Measurements from ENCODE around the gene MAGI1. TPM values are rescaled to one million over a fixed set of nuclear protein-coding genes. Genes with fewer than 3 reads are reported as not detected.

The MAGI1 gene
- total and polyA plus RNA-seq, 10 donors, result 3.5 to 104 (median 62.3) TPM

DNA sequence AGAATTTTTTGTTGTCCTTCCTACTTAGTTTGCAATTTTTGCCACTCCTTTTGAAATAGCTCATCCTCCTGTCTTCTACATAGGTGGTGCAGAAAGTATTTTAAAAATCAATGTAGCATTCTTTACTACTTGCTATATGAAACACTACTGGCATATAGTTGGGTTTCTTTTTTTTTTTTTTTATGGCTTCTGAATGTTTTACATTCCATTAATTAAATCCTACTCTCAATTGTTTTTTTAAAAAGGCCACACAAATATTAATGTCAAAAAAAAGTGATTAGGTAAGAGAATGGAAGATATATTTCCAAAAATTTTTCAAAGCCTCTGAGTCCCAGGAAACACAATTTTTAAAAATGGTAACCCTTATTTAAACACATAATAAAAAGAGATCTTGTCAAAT, 262.6 kb downstream of the MAGI1 start:
- no peaks in the 10 kb centered on the region for H3K27me3 ChIP-seq (replicated peaks in 1 of 7)
- no peaks in the 10 kb centered on the region for H3K9me3 ChIP-seq
- intact Hi-C loops (cut with DNase I; ENCODE audit: low total_unique reads), result no loop called here
- no peak overlapping the region for H3K4me3 ChIP-seq
- H3K36me3 ChIP-seq, result no peaks in the 10 kb centered on the region
- TF ChIP-seq, protein P1, sequence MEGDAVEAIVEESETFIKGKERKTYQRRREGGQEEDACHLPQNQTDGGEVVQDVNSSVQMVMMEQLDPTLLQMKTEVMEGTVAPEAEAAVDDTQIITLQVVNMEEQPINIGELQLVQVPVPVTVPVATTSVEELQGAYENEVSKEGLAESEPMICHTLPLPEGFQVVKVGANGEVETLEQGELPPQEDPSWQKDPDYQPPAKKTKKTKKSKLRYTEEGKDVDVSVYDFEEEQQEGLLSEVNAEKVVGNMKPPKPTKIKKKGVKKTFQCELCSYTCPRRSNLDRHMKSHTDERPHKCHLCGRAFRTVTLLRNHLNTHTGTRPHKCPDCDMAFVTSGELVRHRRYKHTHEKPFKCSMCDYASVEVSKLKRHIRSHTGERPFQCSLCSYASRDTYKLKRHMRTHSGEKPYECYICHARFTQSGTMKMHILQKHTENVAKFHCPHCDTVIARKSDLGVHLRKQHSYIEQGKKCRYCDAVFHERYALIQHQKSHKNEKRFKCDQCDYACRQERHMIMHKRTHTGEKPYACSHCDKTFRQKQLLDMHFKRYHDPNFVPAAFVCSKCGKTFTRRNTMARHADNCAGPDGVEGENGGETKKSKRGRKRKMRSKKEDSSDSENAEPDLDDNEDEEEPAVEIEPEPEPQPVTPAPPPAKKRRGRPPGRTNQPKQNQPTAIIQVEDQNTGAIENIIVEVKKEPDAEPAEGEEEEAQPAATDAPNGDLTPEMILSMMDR (IDR thresholded peaks at IDR 0.05 in 8 of 11, conservative IDR thresholded peaks at IDR 0.05 in 3 of 11), result no peak
- TF ChIP-seq POLR2A (IDR thresholded peaks at IDR 0.05) (no peak), POLR2AphosphoS5 (IDR thresholded peaks at IDR 0.05) (no peak)
- H3K27ac ChIP-seq, result no peak overlapping the region
- no peak for DNase-seq
- H3K4me1 ChIP-seq, result peaks cover 0 to 5% (median 0%) of the 10 kb centered on the region in 6 donors

DNA sequence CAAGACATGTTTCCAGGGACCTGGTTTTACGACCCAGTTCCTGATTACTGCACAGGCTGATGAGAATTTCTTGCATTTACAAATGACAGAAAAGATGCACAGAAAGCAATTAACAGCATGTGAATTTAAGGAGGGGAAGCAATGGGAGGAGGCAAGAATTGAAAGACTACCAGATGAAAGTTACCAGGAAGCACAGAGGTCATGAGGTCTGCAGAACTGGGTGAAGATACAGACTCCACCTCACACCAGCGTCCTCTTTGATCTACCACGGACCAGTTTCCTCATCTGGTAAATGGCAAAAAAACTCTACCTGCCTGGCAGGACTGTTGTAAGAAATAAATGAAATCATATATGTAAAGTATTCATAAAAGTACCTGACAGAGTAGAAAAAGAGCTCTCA, 266.0 kb downstream of the MAGI1 start:
- H3K9me3 ChIP-seq, result no peaks in the 10 kb centered on the region
- intact Hi-C loops (cut with DNase I; ENCODE audit: low total_unique reads), result no loop called here
- TF ChIP-seq POLR2AphosphoS5 (IDR thresholded peaks at IDR 0.05), result no peak
- no peak for TF ChIP-seq POLR2A (IDR thresholded peaks at IDR 0.05)
- TF ChIP-seq, protein P1 (IDR thresholded peaks at IDR 0.05 in 8 of 11, conservative IDR thresholded peaks at IDR 0.05 in 3 of 11), result no peak
- H3K4me3 ChIP-seq, result no peak overlapping the region
- H3K27ac ChIP-seq, result no peak overlapping the region
- DNase-seq, result no peak
- H3K4me1 ChIP-seq, result peaks cover 0 to 9% (median 3%) of the 10 kb centered on the region in 6 donors
- 45 to 73% (median 60%) methylated on average over 3 of the region's 3 CpGs for WGBS, 5 donors
- no peaks in the 10 kb centered on the region for H3K36me3 ChIP-seq
- H3K27me3 ChIP-seq (replicated peaks in 1 of 7), result no peaks in the 10 kb centered on the region

DNA sequence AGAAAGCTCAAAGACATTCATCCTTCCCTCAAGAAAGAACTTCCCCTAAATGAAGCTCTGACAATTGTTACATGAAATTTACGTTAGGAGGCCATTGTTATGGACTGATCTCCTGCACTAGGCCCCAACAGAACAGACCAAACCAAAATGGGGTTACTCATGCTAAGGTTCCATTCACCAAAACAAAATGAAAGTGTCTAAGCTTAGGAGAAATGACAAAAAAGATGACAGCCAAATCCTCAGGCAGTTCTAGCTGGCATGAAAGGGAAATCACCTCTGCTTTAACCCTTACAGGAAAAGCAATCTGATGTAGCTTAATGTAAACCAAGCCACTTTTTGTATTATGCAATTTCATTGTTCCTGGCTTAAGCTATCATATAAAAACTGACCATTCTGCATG, 271.2 kb downstream of the MAGI1 start:
- no peak overlapping the region for H3K4me3 ChIP-seq
- TF ChIP-seq POLR2AphosphoS5 (IDR thresholded peaks at IDR 0.05), result no peak
- no peak for TF ChIP-seq POLR2A (IDR thresholded peaks at IDR 0.05)
- TF ChIP-seq, protein P1 (IDR thresholded peaks at IDR 0.05 in 8 of 11, conservative IDR thresholded peaks at IDR 0.05 in 3 of 11), result no peak
- H3K9me3 ChIP-seq, result no peaks in the 10 kb centered on the region
- H3K36me3 ChIP-seq, result no peaks in the 10 kb centered on the region
- DNase-seq, result no peak
- H3K4me1 ChIP-seq, result peaks cover 0 to 9% (median 3%) of the 10 kb centered on the region in 6 donors
- intact Hi-C loops (cut with DNase I; ENCODE audit: low total_unique reads), result no loop called here
- H3K27me3 ChIP-seq (replicated peaks in 1 of 7), result no peaks in the 10 kb centered on the region
- 73 to 93% (median 83%) methylated on average over 1 of the region's 1 CpG for WGBS, 5 donors
- no peak overlapping the region for H3K27ac ChIP-seq

DNA sequence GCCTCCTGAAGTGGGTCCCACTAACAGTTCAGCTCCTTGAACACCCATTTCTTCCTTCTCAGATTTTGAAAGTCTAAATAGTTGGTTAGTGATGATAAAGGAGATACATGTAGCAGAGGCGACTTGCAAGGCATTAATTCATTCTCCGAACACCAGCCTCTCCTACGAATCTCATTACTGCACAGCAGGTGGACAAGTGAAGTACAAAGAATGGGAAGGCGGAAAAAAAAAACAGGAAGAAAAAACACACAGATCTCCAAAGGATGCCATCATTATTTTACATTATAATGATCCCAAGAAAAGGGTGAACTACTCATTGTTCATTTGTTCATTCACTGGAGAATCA, 276.5 kb downstream of the MAGI1 start:
- no peak for DNase-seq
- 89 to 93% (median 90%) methylated on average over 4 of the region's 4 CpGs for WGBS, 5 donors
- H3K27me3 ChIP-seq (replicated peaks in 1 of 7), result no peaks in the 10 kb centered on the region
- H3K4me1 ChIP-seq, result peaks cover 0 to 17% (median 0%) of the 10 kb centered on the region in 6 donors
- H3K4me3 ChIP-seq, result no peak overlapping the region
- intact Hi-C loops (cut with DNase I; ENCODE audit: low total_unique reads), result no loop called here
- no peaks in the 10 kb centered on the region for H3K9me3 ChIP-seq
- TF ChIP-seq, protein P1 (IDR thresholded peaks at IDR 0.05 in 8 of 11, conservative IDR thresholded peaks at IDR 0.05 in 3 of 11), result no peak
- TF ChIP-seq POLR2A (IDR thresholded peaks at IDR 0.05) (no peak), POLR2AphosphoS5 (IDR thresholded peaks at IDR 0.05) (no peak)
- no peaks in the 10 kb centered on the region for H3K36me3 ChIP-seq
- no peak overlapping the region for H3K27ac ChIP-seq
